HepG2 (cell line): ENCODE data around the gene MARVELD3. TPM values are rescaled to one million over a fixed set of nuclear protein-coding genes. Genes with fewer than 3 reads are reported as not detected.
A peak's percentile ranks its signal among the peaks of the same experiment; 100 is the strongest.

Source experiments
- ARID2 ChIP-seq: sonication (generic); formaldehyde crosslinking; IDR thresholded peaks from 2 replicates; pipeline ENCODE4 v1.8.1; 2022; ENCODE audit warnings: mild to moderate bottlenecking, missing genetic modification reagents, borderline replicate concordance
- ATF3 ChIP-seq: sonication (generic); formaldehyde crosslinking; IDR thresholded peaks from 2 replicates; pipeline ENCODE4 v1.4.0; 2020; ENCODE audit warnings: missing genetic modification reagents
- DMAP1 ChIP-seq: IDR thresholded peaks from 2 replicates; pipeline ENCODE4 v1.6.1; 2016
- HMGXB3 ChIP-seq: sonication (generic); formaldehyde crosslinking; IDR thresholded peaks from 2 replicates; pipeline ENCODE4 v1.4.0; 2020; ENCODE audit warnings: missing genetic modification reagents, borderline replicate concordance
- HNRNPLL ChIP-seq: fragments of 200-400 bp; formaldehyde crosslinking; IDR thresholded peaks from 2 replicates; pipeline ENCODE4 v1.6.1; 2017; ENCODE audit warnings: mild to moderate bottlenecking, low read depth, low read length; ENCODE audit not compliant: poor library complexity, severe bottlenecking
- RBM39 ChIP-seq: fragments of 200-400 bp; formaldehyde crosslinking; IDR thresholded peaks from one replicate; pipeline ENCODE4 v1.6.1; 2018; ENCODE audit warnings: antibody characterized with exemption, mild to moderate bottlenecking, low read depth, low read length; ENCODE audit not compliant: poor library complexity, severe bottlenecking
- ZC3H13 ChIP-seq: sonication (generic); formaldehyde crosslinking; IDR thresholded peaks from 2 replicates; pipeline ENCODE4 v1.8.1; 2023; ENCODE audit warnings: mild to moderate bottlenecking, missing genetic modification reagents, moderate library complexity
- ZNF18 ChIP-seq: sonication (generic); formaldehyde crosslinking; IDR thresholded peaks from 2 replicates; pipeline ENCODE4 v1.8.0; 2022; ENCODE audit warnings: mild to moderate bottlenecking, missing genetic modification reagents; ENCODE audit not compliant: insufficient replicate concordance
- ZNF234 ChIP-seq: sonication (generic); formaldehyde crosslinking; conservative IDR thresholded peaks from 2 replicates; pipeline ENCODE4 v1.5.1; 2020; ENCODE audit warnings: mild to moderate bottlenecking, missing genetic modification reagents
- ZNF501 ChIP-seq: sonication (generic); formaldehyde crosslinking; IDR thresholded peaks from 2 replicates; pipeline ENCODE4 v1.5.1; 2020; ENCODE audit warnings: mild to moderate bottlenecking, moderate library complexity, missing genetic modification reagents
- ZNF572 ChIP-seq: sonication (generic); formaldehyde crosslinking; IDR thresholded peaks from 2 replicates; pipeline ENCODE4 v1.5.1; 2020; ENCODE audit warnings: mild to moderate bottlenecking, missing genetic modification reagents
- ZNF687 ChIP-seq: sonication (generic); formaldehyde crosslinking; IDR thresholded peaks from 2 replicates; pipeline ENCODE4 v1.5.1; 2020; ENCODE audit warnings: mild to moderate bottlenecking, missing genetic modification reagents, moderate library complexity
- ZNF7 ChIP-seq: IDR thresholded peaks from 2 replicates; pipeline ENCODE4 v1.6.1; 2016; ENCODE audit warnings: missing biosample characterization, missing genetic modification reagents
- polyA plus RNA-seq, 8 experiments: library from polyadenylated mRNA; depleted of rRNA in 3 of 8; stranded (reverse) in 7 of 8; unstranded in 1 of 8; fragments of >200 nt; fragmentation: Illumina TruSeq in 4 of 8; extraction: Trizol in 4 of 8; gene quantifications; 2 replicates each; pipeline versions ENCODE4 v1.2.1 to v1.2.3, GENCODE V29; 2011 to 2016; ENCODE audit warnings: low read depth in 4 of 8, missing spikeins in 1 of 8, mixed read lengths in 1 of 8; ENCODE audit not compliant: insufficient read depth in 1 of 8
- total RNA-seq, 5 experiments: library from RNA; depleted of rRNA; stranded (reverse); fragments of >200 nt; fragmentation: Illumina TruSeq; extraction: Trizol; gene quantifications; 2 replicates each; pipeline ENCODE4 v1.2.3, GENCODE V29; 2016; ENCODE audit warnings: low read depth in 1 of 5

Gene MARVELD3
- total and polyA plus RNA-seq, 2 of the 13 experiments (the other 11 are each of a cell fraction or from before 2014, with no cell fraction given): 4.8 to 5.6 TPM

GRCh38 chr16:71626018-71626857 lies at the start of gene MARVELD3 (continued):
- TF ChIP-seq ZNF687 (CRISPR knock-in tag) (peak; percentile 90), ARID2 (CRISPR knock-in tag) (0 out of 2 replicates have a peak, but pooled peaks have one; percentile 63), ZNF18 (no peak), HMGXB3 (0 out of 2 replicates have a peak, but pooled peaks have one; percentile 12), DMAP1 (CRISPR knock-in tag) (peak; percentile 47; the same call in 1 of the 2 replicates), RBM39 (peak; percentile 24), ZC3H13 (CRISPR knock-in tag) (0 out of 2 replicates have a peak, but pooled peaks have one; percentile 14), ZNF7 (CRISPR knock-in tag) (0 out of 2 replicates have a peak, but pooled peaks have one; percentile 23), HNRNPLL (peak; percentile 37), ATF3 (CRISPR knock-in tag) (no peak), ZNF501 (CRISPR knock-in tag) (peak; percentile 77; the same call in 1 of the 2 replicates), ZNF234 (0 out of 2 replicates have a peak, but pooled peaks have one; percentile 40), ZNF572 (CRISPR knock-in tag) (peak; percentile 84)
